Fibroblast of skin of left biceps (primary cell): Measurements from ENCODE around the gene POC1B.

ENCODE experiments used
- DNase-seq, 2 experiments: peaks; one replicate each; pipeline ENCODE4 v3.0.0-alpha.2; 2013; ENCODE audit warnings: low read depth in 2 of 2

The POC1B gene

GRCh38 chr12:89539426-89540223, 13.8 kb upstream of the POC1B start:
- DNase-seq = no peak

- no peak for DNase-seq
Observed at GRCh38 chr12:89538897-89539296, 13.1 kb upstream of the POC1B start.

- no peak for DNase-seq
Observed at GRCh38 chr12:89537389-89537788, 11.5 kb upstream of the POC1B start.

GRCh38 chr12:89529738-89530137, 3.9 kb upstream of the POC1B start:
- DNase-seq = no peak

GRCh38 chr12:89528434-89528833, 2.6 kb upstream of the POC1B start:
- DNase-seq = no peak

- no peak for DNase-seq
Observed at GRCh38 chr12:89525305-89525823, 483 bp downstream of the POC1B start.

- DNase-seq = peak; percentile 58 to 60
Observed at GRCh38 chr12:89524541-89525304, 1.1 kb downstream of the POC1B start, which contains the start of gene GALNT4. Gene GALNT4, minus strand, starts transcription at chr12:89524796. Its CDS starts 247 bp downstream, at chr12:89524549.

GRCh38 chr12:89523843-89524540, 1.9 kb downstream of the POC1B start:
- no peak for DNase-seq

- DNase-seq = no peak
Observed at GRCh38 chr12:89523393-89523792, 2.5 kb downstream of the POC1B start.

GRCh38 chr12:89521364-89522223, 4.3 kb downstream of the POC1B start:
- DNase-seq = no peak

GRCh38 chr12:89517720-89518119, 8.1 kb downstream of the POC1B start:
- no peak for DNase-seq

- no peak for DNase-seq
Observed at GRCh38 chr12:89516633-89517032, 9.2 kb downstream of the POC1B start.

GRCh38 chr12:89514751-89515150, 11.1 kb downstream of the POC1B start:
- no peak for DNase-seq

- no peak for DNase-seq
Observed at GRCh38 chr12:89513544-89513943, 12.3 kb downstream of the POC1B start.

GRCh38 chr12:89507015-89507824, 18.6 kb downstream of the POC1B start:
- DNase-seq = no peak

GRCh38 chr12:89506050-89506449, 19.8 kb downstream of the POC1B start:
- DNase-seq = no peak

GRCh38 chr12:89504560-89505346, 21.1 kb downstream of the POC1B start:
- no peak for DNase-seq

GRCh38 chr12:89501793-89502192, 24.1 kb downstream of the POC1B start:
- no peak for DNase-seq

GRCh38 chr12:89499857-89500256, 26.0 kb downstream of the POC1B start:
- DNase-seq = no peak
